Activated CD4-positive, alpha-beta T cell treated with anti-CD3 and anti-CD28 coated beads for 48 hours (primary cell): ENCODE results near the gene CADPS2.
"Not testable (repeated sequence)": the region's sequence is repeated elsewhere in the genome, so short reads cannot be mapped to it uniquely, and the experiment has no call there.

Experiments used
- DNase-seq: peaks from one replicate; pipeline ENCODE4 v3.0.0-alpha.2; 2020

CADPS2 gene

DNA sequence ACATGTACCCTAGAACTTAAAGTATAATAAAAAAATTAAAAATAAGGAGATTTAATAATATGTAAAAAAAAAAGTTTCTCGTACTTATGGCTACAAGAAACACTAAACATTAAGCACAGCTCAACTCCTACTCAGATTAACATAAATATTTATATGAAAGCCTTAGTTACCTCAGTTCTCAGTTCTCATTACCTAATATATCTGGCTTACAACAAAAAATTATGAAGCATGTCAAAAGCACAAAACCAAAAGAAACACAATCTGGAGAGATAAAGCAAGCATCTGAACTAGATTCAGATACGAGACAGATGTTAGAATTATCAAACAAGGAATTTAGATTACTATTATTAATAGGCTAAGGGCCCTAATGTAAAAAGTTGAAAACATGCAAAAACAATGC is 227.4 kb downstream of the CADPS2 start:
- no peak for DNase-seq

DNA sequence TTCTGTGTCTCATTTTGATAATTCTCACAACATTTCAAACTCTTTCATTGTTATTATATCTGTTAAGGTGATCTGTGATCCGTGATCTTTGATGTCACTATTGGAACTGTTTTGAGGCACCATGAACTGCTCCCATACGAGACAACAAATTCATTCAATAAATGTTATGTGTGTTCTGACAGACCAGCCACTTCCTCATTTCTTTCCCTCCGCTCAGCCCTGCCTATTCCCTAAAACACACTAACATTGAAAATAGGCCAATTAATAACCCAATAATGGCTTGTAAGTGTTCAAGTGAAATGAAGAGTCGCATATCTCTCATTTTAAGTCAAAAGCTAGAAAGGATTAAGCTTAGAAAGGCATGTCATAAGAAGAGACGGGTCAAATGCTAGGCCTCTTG is 232.6 kb downstream of the CADPS2 start:
- DNase-seq, result no peak

DNA sequence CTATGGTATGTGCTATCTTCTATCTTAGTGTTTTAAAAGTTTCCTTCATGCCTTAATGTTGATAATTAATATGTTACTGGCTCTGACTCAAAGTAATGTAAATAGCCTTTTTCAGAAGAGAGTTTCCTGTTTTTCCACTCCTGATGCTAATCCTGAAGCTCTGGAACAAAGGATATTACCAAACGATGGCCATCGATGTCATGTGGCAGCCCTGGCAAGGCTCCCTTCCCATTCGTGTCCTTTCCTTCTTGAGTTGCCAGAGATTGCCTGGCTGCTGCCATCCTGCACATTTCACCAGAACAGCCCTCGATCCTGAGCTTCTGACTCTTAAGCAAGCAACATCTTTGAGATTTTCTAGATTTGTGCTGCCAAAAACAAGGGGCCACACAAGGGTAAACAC is 233.4 kb downstream of the CADPS2 start:
- no peak for DNase-seq

- no peak for DNase-seq
These were observed 234.8 kb downstream of the CADPS2 start for GRCh38 chr7:122651451-122651850.

DNA sequence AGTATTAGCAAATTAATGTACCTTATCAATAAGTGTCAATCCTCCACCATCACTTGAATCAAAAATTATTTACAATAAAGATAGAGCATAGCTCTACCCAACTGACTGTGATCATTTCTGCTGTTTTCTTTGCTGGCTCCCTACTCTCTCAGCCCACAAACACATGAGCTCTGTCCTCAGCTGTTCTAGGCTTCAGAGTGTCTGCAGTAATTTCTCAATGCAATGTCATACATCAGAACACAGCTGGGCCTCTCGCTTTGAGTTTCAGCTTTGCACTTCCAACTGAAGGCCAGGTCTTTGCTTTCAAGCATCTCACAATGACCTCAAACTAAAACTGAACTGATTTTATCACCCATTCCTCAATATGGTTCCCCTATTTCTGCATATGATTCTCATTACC is 243.0 kb downstream of the CADPS2 start:
- DNase-seq, result no peak

- DNase-seq, result no peak
These were observed 247.8 kb downstream of the CADPS2 start for GRCh38 chr7:122638459-122638858.

DNA sequence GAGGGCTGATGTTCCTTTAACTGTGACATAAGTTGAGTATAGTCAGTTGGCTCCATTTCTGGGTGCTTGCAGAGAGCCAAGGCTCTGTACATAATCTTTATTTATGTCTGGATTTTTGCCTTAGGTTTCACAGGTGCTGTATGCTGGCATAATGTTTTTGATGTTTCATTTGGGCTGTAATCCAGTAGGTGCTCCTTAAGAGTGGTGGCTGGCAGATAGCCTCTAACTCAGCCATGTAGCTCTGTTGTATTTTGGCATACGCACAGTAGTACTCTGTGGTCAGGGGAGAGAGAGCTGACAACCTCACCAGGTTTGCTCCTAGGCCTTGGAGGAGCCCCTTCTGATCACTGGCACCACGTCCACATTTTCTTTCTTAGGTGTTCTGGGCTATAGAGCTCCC is 248.5 kb downstream of the CADPS2 start:
- DNase-seq, result no peak

DNA sequence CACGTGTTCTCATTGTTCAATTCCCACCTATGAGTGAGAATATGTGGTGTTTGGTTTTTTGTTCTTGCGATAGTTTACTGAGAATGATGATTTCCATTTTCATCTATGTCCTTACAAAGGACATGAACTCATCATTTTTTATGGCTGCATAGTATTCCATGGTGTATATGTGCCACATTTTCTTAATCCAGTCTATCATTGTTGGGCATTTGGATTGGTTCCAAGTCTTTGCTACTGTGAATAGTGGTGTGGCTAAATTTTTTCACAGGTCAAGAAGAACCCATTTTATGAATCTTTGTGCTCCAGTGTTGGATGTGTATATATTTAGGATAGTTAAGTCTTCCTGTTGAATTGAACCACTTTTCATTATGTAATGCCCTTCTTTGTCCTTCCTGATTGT is 250.8 kb downstream of the CADPS2 start:
- DNase-seq, result not testable (repeated sequence)

GRCh38 chr7:122633472-122633871 is 252.8 kb downstream of the CADPS2 start:
- DNase-seq, result no peak

DNA sequence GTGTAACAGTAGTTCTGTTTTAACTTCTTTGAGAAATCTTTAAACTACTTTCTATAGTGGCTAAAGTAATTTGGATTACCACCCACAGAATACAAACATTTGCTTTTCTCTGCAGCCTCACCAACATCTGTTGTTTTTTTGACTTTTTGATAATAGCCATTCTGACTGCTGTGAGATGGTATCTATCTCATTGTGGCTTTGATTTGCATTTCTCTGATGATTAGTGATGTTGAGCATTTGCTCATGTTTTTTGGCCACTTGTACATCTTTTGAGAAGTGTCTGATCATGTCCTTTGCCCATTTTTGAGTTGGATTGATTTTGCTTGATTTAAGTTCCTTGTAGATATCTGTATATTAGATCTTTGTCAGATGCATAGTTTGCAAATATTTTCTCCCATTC is 254.0 kb downstream of the CADPS2 start:
- DNase-seq, result no peak

DNA sequence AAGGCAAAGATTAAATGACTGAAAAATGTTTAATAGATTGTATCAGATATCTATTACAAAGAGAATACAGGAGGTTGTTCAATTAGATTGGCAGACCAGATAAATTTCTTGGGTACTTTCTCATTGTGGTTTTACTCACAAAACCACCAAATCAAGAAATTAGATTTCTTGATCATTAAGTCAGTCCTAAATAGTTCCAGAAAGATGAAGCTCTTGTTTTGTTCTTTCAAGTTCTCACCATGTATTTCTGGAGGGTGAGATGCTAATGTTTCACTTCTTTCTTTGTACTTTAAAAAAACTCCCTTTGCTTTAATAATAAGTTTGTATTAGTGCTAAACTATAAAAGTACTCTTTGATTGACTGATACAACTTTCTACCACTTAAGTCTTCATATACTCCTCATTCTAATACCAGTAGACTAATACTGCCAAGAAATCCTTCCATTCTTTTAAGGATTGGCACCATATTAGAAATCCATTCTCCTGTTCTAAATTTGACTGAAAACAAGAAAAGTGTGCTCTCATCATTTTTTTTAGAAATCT is 256.8 kb downstream of the CADPS2 start:
- no peak for DNase-seq

DNA sequence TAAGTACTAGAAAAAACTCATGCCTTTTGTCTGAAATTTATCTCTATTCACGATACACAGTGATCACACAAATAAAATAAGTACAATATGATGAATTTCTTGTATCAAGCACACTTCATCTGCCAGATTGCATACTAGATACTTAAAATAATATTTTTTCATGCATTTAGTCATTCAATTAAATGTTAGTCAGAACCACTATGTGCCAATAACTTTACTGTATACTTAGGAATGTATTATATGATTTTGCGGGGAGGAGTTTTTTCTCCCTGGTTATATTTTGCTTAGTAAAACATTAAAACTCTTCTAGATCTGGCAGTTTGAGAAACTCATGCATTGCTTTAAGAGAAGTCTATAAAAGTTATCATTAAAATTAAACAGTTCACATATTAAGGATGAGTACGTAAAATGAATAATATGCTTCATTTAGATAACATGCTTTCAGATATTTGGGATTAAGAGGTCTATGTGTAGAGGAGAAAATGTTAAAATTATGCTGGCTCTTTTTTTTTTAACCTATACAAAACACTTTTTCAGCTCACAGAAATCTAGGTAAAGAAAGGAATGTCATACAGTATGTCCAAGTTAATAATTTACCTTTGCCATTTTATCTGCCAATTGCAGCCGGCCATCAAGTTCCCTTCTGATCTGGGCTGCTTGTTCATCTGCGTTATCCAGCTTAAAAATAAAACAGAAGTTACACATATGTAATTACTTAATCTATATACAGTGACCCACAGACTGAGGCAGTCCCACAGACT is 257.4 kb downstream of the CADPS2 start:
- no peak for DNase-seq

GRCh38 chr7:122626785-122627184 is 259.5 kb downstream of the CADPS2 start:
- no peak for DNase-seq

DNA sequence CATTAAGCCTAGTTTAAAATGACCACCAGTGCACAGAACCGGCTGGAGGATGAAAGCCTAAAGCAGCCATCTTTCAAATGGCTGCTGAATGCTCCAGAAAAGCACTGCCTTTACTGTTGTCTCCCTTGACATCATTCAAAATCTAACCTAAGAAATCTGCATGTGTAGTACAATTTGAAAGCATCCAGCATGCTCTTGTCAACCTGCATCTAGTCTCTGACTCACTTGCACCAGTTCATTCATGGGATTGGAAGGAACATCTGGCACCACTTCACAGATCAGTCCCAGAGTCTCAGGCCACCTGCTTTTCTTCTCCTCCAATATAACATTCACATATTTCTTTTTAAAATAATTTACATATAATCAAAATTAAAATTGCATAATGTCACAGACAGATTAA is 263.6 kb downstream of the CADPS2 start:
- no peak for DNase-seq

DNA sequence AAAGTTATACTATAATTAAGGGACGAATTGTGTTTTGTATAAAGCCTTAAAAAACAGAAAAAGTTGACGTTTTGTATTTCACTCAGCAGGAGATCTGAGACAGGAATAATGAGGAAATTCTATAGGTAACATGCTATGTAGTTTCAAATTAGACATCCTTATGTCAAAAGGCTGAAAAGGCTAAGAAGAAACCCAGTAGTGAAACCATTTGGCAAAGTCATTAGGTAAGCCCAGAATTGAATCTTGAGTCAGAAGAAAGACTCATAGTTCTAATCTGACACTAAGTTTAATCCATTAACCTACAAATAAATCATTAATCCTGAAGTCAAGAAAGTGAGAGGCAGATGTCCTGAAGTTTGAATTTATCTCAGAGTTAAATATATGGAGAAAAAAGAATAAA is 266.6 kb downstream of the CADPS2 start:
- no peak for DNase-seq

GRCh38 chr7:122618585-122619189 is 267.6 kb downstream of the CADPS2 start:
- no peak for DNase-seq

DNA sequence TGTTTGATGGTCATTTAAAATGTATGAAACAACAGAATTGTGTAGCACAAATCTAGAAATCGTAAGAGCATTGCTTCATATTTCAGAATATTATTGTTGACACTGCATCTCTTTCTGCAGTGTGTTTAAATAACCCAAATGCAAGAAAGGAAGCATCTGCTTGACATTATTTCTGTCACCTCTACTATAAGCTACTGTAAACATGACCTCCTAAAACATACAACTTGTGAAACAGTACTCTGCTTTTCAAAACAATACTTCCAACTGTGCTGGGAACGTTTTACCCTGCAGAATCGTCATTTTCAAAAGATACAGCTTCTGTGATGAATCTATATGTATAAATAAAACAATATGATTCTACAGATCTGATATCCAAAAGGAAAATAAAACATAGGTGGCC is 269.3 kb downstream of the CADPS2 start:
- no peak for DNase-seq

- DNase-seq, result no peak
These were observed 280.3 kb downstream of the CADPS2 start for GRCh38 chr7:122605929-122606328.

- DNase-seq, result no peak
These were observed 282.0 kb downstream of the CADPS2 start for GRCh38 chr7:122604251-122604650.

GRCh38 chr7:122602800-122603199 is 283.5 kb downstream of the CADPS2 start:
- DNase-seq, result no peak

DNA sequence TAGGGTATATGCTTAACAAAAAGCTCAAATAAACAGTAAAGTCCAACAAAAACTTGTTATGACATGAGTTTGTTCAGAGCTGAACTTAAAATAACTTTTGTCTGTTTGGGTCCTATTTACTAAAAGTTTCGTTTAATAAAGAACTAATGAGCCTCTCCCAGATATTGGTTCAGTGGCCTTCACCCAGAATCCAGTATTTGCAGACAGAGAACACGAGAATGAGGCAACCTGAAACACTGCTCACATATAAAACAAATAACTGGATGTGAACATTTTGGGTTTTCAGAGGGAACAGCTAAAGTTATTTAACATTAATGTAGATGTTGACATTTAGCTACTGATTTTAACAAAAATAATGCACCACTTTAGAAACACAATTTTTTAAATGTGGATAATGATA is 285.6 kb downstream of the CADPS2 start:
- DNase-seq, result no peak

GRCh38 chr7:122600042-122600441 is 286.2 kb downstream of the CADPS2 start:
- no peak for DNase-seq

GRCh38 chr7:122597277-122597676 is 289.0 kb downstream of the CADPS2 start:
- no peak for DNase-seq

DNA sequence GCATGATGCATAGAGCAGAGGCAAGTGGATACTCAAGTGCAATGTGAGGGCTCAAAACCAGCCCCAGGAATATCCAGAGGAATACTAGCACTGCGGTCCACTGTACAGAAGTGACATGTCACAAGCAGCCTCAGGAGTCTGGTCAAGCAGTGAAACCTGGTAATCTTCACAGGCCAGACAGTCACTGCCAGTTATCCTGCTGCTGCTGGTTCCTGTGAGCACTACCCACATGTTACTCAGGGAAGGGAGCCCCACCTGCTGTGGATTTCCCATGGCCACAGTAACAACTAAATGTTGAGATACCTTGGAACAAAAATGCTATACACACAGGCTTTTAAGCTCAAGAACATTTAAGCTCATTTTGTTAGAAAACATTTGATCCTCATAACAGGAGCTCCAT is 290.4 kb downstream of the CADPS2 start:
- no peak for DNase-seq

DNA sequence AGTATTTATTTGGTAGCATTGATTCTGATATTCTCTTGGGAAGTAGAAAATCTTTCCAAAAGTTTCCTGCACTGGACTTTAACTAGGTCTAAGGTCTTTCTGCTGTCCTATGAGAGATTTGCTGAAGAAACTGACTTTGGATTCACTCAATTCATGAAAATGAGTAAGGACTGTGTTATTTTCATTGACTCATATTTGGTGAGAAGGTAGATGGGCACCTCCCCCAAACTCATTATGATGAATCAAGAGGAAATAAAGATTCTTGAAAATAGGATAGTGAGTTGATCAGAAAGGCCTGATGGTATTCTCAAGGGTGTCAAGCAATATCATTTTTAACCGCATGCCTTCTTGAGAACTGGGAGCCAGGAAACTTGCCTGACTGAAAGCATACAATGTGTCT is 297.6 kb downstream of the CADPS2 start:
- DNase-seq, result no peak
